LNCaP clone FGC (cell line): ENCODE data around the gene TYW3.

Source experiments
- DNase-seq: peaks from one replicate; pipeline ENCODE4 v3.0.0-alpha.2; 2011; ENCODE audit warnings: low read depth
- H3K4me3 ChIP-seq: 2 replicates; pipeline ENCODE4 v1.5.1; 2011; ENCODE audit warnings: mild to moderate bottlenecking, low read depth, low read length, control low read depth
- CTCF ChIP-seq: IDR thresholded peaks from 2 replicates; pipeline ENCODE4 v1.5.1; 2012; ENCODE audit warnings: mild to moderate bottlenecking; ENCODE audit not compliant: control insufficient read depth, insufficient read depth; ENCODE audit errors: extremely low read depth

TYW3 gene

GRCh38 chr1:74790453-74790852 lies 57.5 kb downstream of the TYW3 start:
- DNase-seq = no peak
- no peak overlapping the region for H3K4me3 ChIP-seq
- TF ChIP-seq CTCF = no peak

GRCh38 chr1:74791491-74791890 lies 58.5 kb downstream of the TYW3 start:
- DNase-seq = no peak
- TF ChIP-seq CTCF = no peak
- no peak overlapping the region for H3K4me3 ChIP-seq

GRCh38 chr1:74799119-74799657 lies 66.2 kb downstream of the TYW3 start:
- DNase-seq = no peak
- no peak overlapping the region for H3K4me3 ChIP-seq
- TF ChIP-seq CTCF = no peak

GRCh38 chr1:74811436-74812179 lies 78.7 kb downstream of the TYW3 start:
- no peak for DNase-seq
- H3K4me3 ChIP-seq = no peak overlapping the region
- no peak for TF ChIP-seq CTCF

- TF ChIP-seq CTCF = no peak
- no peak for DNase-seq
- no peak overlapping the region for H3K4me3 ChIP-seq
Measured at GRCh38 chr1:74812180-74812541, 79.2 kb downstream of the TYW3 start.
